HCT116 (cell line): ENCODE data around the gene MTA1. TPM values are rescaled to one million over a fixed set of nuclear protein-coding genes. Genes with fewer than 3 reads are reported as not detected.

Experiments
- ATAC-seq: fragments of 200-7000 bp; cut with Tn5 transposase; 2 replicates; pipeline ENCODE4 v1.9.1; 2020; ENCODE audit warnings: mild to moderate bottlenecking, moderate library complexity
- BruUV-seq: library from RNA; stranded (reverse); fragments of 400-500 nt; replicated peaks from 2 replicates; lab custom pipeline; 2021; lab: Mats Ljungman, UMichigan
- CTCF ChIA-PET: fragments of 300-600 bp; sonication (Branson Sonifier 250); formaldehyde crosslinking; loops from one replicate; lab custom pipeline; 2021; ENCODE audit warnings: antibody characterized with exemption; lab: Charles Lee
- POLR2A ChIA-PET: fragments of 300-600, 350-600 bp; sonication (Branson Sonifier 250); formaldehyde crosslinking; loops from one replicate; lab custom pipeline; 2021; ENCODE audit warnings: antibody characterized with exemption; lab: Charles Lee
- RAD21 ChIA-PET, 2 experiments: fragments of 300-600 bp; sonication (Branson Sonifier 250); formaldehyde crosslinking; loops; one replicate each; lab custom pipeline; 2023; ENCODE audit warnings: low total read pairs in 2 of 2; ENCODE audit not compliant: uncharacterized antibody in 2 of 2, unreplicated experiment in 2 of 2, low non-redundant PET in 1 of 2; lab: Charles Lee
- DNase-seq: peaks from one replicate; pipeline ENCODE4 v3.0.0-alpha.2; 2010; ENCODE audit warnings: low read depth, low spot score
- H2AFZ ChIP-seq: fragments of 200-600 bp; shearing (Covaris generic), sonication (generic); 2 replicates; pipeline ENCODE4 v1.6.1; 2017; ENCODE audit warnings: low read depth, mixed run types, mixed read lengths, antibody characterized with exemption, low read length; ENCODE audit not compliant: poor library complexity, severe bottlenecking
- H3K27ac ChIP-seq: 2 replicates; pipeline ENCODE4 v1.5.1; 2012; ENCODE audit warnings: low read depth, low read length
- H3K27me3 ChIP-seq: fragments of 200-600 bp; sonication (generic); 2 replicates; pipeline ENCODE4 v1.6.1; 2016; ENCODE audit warnings: mixed run types, low read length, mixed read lengths; ENCODE audit not compliant: insufficient read depth
- H3K36me3 ChIP-seq, 2 experiments: fragments of 200-500 bp in 1 of 2; fragments of 200-600 bp in 1 of 2; sonication (Bioruptor generic) in 1 of 2; sonication (generic) in 1 of 2; 2 replicates each; pipeline versions ENCODE4 v1.5.1 to v1.6.1; 2014 to 2016; ENCODE audit warnings: low read length in 2 of 2, inconsistent platforms in 1 of 2, mixed read lengths in 1 of 2, mixed run types in 1 of 2; ENCODE audit not compliant: insufficient read depth in 2 of 2, control insufficient read depth in 1 of 2
- H3K4me1 ChIP-seq, 2 experiments: fragments of 200-600 bp in 1 of 2; sonication (generic) in 1 of 2; 2 replicates each; pipeline versions ENCODE4 v1.5.1 to v1.6.1; 2012 to 2017; ENCODE audit warnings: low read length in 2 of 2, inconsistent platforms in 1 of 2, mild to moderate bottlenecking in 1 of 2, mixed read lengths in 1 of 2, mixed run types in 1 of 2, moderate library complexity in 1 of 2; ENCODE audit not compliant: insufficient read depth in 2 of 2, control insufficient read depth in 1 of 2
- H3K4me2 ChIP-seq: fragments of 200-600 bp; sonication (generic); 2 replicates; pipeline ENCODE4 v1.6.1; 2017; ENCODE audit warnings: mixed run types, low read length, mixed read lengths
- H3K4me3 ChIP-seq, 2 experiments: fragments of 200-600 bp in 1 of 2; sonication (generic) in 1 of 2; replicated peaks in 1 of 2; 2 replicates each; pipeline ENCODE4 v1.5.1; 2011 to 2016; ENCODE audit warnings: low read length in 2 of 2, control low read depth in 1 of 2, low read depth in 1 of 2, mild to moderate bottlenecking in 1 of 2, mixed read lengths in 1 of 2, mixed run types in 1 of 2
- H3K79me2 ChIP-seq: fragments of 200-600 bp; sonication (generic); 2 replicates; pipeline ENCODE4 v1.6.1; 2017; ENCODE audit warnings: mild to moderate bottlenecking, mixed run types, low read length, moderate library complexity, mixed read lengths; ENCODE audit not compliant: insufficient read depth
- H3K9ac ChIP-seq: fragments of 200-600 bp; sonication (generic); 2 replicates; pipeline ENCODE4 v1.6.1; 2016; ENCODE audit warnings: low read length, mixed read lengths
- H3K9me2 ChIP-seq: fragments of 200-600 bp; sonication (generic), shearing (Covaris generic); 2 replicates; pipeline ENCODE4 v1.6.1; 2017; ENCODE audit warnings: mixed run types, mild to moderate bottlenecking, moderate library complexity; ENCODE audit not compliant: insufficient read depth
- H3K9me3 ChIP-seq, 2 experiments: fragments of 200-500 bp in 1 of 2; fragments of 200-600 bp in 1 of 2; sonication (Bioruptor generic) in 1 of 2; sonication (generic) in 1 of 2; 2 replicates each; pipeline ENCODE4 v1.6.1; 2014 to 2017; ENCODE audit warnings: low read length in 2 of 2, mixed read lengths in 2 of 2, inconsistent platforms in 1 of 2, low read depth in 1 of 2, mild to moderate bottlenecking in 1 of 2, mixed run types in 1 of 2, moderate library complexity in 1 of 2; ENCODE audit not compliant: control insufficient read depth in 1 of 2, insufficient read depth in 1 of 2
- H4K20me1 ChIP-seq: fragments of 200-600 bp; sonication (generic), shearing (Covaris generic); 2 replicates; pipeline ENCODE4 v1.6.1; 2017; ENCODE audit warnings: mixed run types, mild to moderate bottlenecking, moderate library complexity; ENCODE audit not compliant: insufficient read depth
- CBX3 ChIP-seq: IDR thresholded peaks from 2 replicates; pipeline ENCODE4 v1.6.1; 2012; ENCODE audit warnings: low read depth
- CTCF ChIP-seq, 3 experiments: fragments of 200-600 bp in 1 of 3; sonication (generic) in 1 of 3; IDR thresholded peaks in 2 of 3; conservative IDR thresholded peaks in 1 of 3; 2 replicates each; pipeline ENCODE4 v1.5.1; 2012 to 2017; ENCODE audit warnings: low read depth in 2 of 3, low read length in 2 of 3, antibody characterized with exemption in 1 of 3, borderline replicate concordance in 1 of 3, control low read depth in 1 of 3, mild to moderate bottlenecking in 1 of 3, mixed read lengths in 1 of 3, mixed run types in 1 of 3, moderate library complexity in 1 of 3; ENCODE audit not compliant: insufficient read depth in 1 of 3
- ELF1 ChIP-seq: IDR thresholded peaks from 2 replicates; pipeline ENCODE4 v1.6.1; 2012; ENCODE audit warnings: low read depth, borderline replicate concordance
- EZH2phosphoT487 ChIP-seq: fragments of 200-600 bp; IDR thresholded peaks from 2 replicates; pipeline ENCODE4 v1.6.1; 2018; ENCODE audit warnings: antibody characterized with exemption, borderline replicate concordance
- JUND ChIP-seq: IDR thresholded peaks from 2 replicates; pipeline ENCODE4 v1.6.1; 2012
- POLR2A ChIP-seq: IDR thresholded peaks from 2 replicates; pipeline ENCODE4 v1.7.0; 2011; ENCODE audit warnings: borderline replicate concordance; ENCODE audit not compliant: insufficient read depth, insufficient read length; ENCODE audit errors: extremely low read depth
- POLR2AphosphoS5 ChIP-seq: IDR thresholded peaks from 2 replicates; pipeline ENCODE4 v1.6.1; 2011; ENCODE audit warnings: mild to moderate bottlenecking, low read depth, low read length, moderate library complexity
- SP1 ChIP-seq: IDR thresholded peaks from 2 replicates; pipeline ENCODE4 v1.6.1; 2012; ENCODE audit warnings: low read depth
- SRF ChIP-seq: IDR thresholded peaks from 2 replicates; pipeline ENCODE4 v1.6.1; 2012; ENCODE audit warnings: low read depth
- YY1 ChIP-seq: IDR thresholded peaks from 2 replicates; pipeline ENCODE4 v1.6.1; 2011; ENCODE audit warnings: low read length, low read depth, moderate library complexity, mild to moderate bottlenecking; ENCODE audit not compliant: insufficient replicate concordance; ENCODE audit errors: extremely low read depth
- ZBTB33 ChIP-seq: IDR thresholded peaks from 2 replicates; pipeline ENCODE4 v1.6.1; 2011; ENCODE audit warnings: mild to moderate bottlenecking, low read length, moderate library complexity; ENCODE audit not compliant: insufficient replicate concordance; ENCODE audit errors: extremely low read depth
- intact Hi-C: fragments of 100-400 bp; cut with micrococcal nuclease; formaldehyde crosslinking; loops from 2 replicates; pipeline ENCODE4 v1.10.0; 2022
- total RNA-seq: library from RNA; stranded (reverse); gene quantifications from one replicate; pipeline ENCODE4 v1.2.1, GENCODE V29; 2021; ENCODE audit not compliant: unreplicated experiment

The MTA1 gene
- total RNA-seq, 1 experiment from 2014 or later: 229 TPM

- intact Hi-C loops: no loop called here
- no peak overlapping the region for H3K27ac ChIP-seq
Observed at GRCh38 chr14:105497671-105498429, 78.2 kb downstream of the MTA1 start.

More at GRCh38 chr14:105497671-105498429, 78.2 kb downstream of the MTA1 start:
- ChIA-PET CTCF (interaction anchor here (0.9 kb wide), 1 partner anchor 30 kb away, joined by 3 read pairs; no protein-coding TSS in a partner anchor), POLR2A (no interaction called here), RAD21 (no interaction called here)
- H3K4me3 ChIP-seq: no peak overlapping the region
- H3K4me1 ChIP-seq: no peaks in the 10 kb centered on the region
- no TSS peak for BruUV-seq
- no peak overlapping the region for H3K4me2 ChIP-seq
- H3K27me3 ChIP-seq: no peaks in the 10 kb centered on the region
- no peak overlapping the region for H2AFZ ChIP-seq
- DNase-seq (no peak), ATAC-seq (no peak)
- H3K36me3 ChIP-seq: no peaks in the 10 kb centered on the region
- no peak for TF ChIP-seq JUND
- no peak for TF ChIP-seq POLR2A
- TF ChIP-seq EZH2phosphoT487: no peak
- no peak for TF ChIP-seq ELF1
- TF ChIP-seq CTCF (IDR thresholded peaks at IDR 0.05 in 2 of 3, conservative IDR thresholded peaks at IDR 0.05 in 1 of 3; ENCODE audit: borderline replicate concordance in 1 of 3, insufficient read depth in 1 of 3, low read depth in 2 of 3, low read length in 2 of 3): no peak
- TF ChIP-seq SRF: no peak
- TF ChIP-seq SP1: no peak
- TF ChIP-seq ZBTB33: no peak
- TF ChIP-seq YY1: no peak
- no peak for TF ChIP-seq POLR2AphosphoS5
- no peak for TF ChIP-seq CBX3
- H4K20me1 ChIP-seq: no peaks in the 10 kb centered on the region
- H3K9me2 ChIP-seq: no peaks in the 10 kb centered on the region
- H3K79me2 ChIP-seq: peaks cover under 1% of the 10 kb centered on the region; the same call in 1 of the 2 replicates
- no peak overlapping the region for H3K9ac ChIP-seq
- H3K9me3 ChIP-seq: no peaks in the 10 kb centered on the region
